IPS-15b (cell line): ENCODE results near the gene GNPTAB.
"Not testable (repeated sequence)": the region's sequence is repeated elsewhere in the genome, so short reads cannot be mapped to it uniquely, and the experiment has no call there.

ENCODE experiments used
- H3K27me3 ChIP-seq: one replicate; pipeline ENCODE4 v1.6.1; 2013; ENCODE audit warnings: low read length; ENCODE audit not compliant: control insufficient read depth, insufficient read depth
- H3K36me3 ChIP-seq: one replicate; pipeline ENCODE4 v1.6.1; 2013; ENCODE audit warnings: low read length; ENCODE audit not compliant: control insufficient read depth, insufficient read depth
- H3K4me1 ChIP-seq: one replicate; pipeline ENCODE4 v1.6.1; 2013; ENCODE audit warnings: mild to moderate bottlenecking, low read length; ENCODE audit not compliant: control insufficient read depth, insufficient read depth
- H3K4me3 ChIP-seq: one replicate; pipeline ENCODE4 v1.5.1; 2013; ENCODE audit warnings: low read depth, low read length
- H3K9ac ChIP-seq: one replicate; pipeline ENCODE4 v1.6.1; 2013; ENCODE audit warnings: low read depth, mild to moderate bottlenecking, low read length
- H3K9me3 ChIP-seq: one replicate; pipeline ENCODE4 v1.6.1; 2013; ENCODE audit warnings: mild to moderate bottlenecking, low read length; ENCODE audit not compliant: control insufficient read depth, insufficient read depth

Gene GNPTAB

GRCh38 chr12:101819467-101819866, 11.3 kb downstream of the GNPTAB start:
- H3K36me3 ChIP-seq: peaks cover 2% of the 10 kb centered on the region

GRCh38 chr12:101818689-101819088, 12.1 kb downstream of the GNPTAB start:
- not testable (repeated sequence) for H3K4me1 ChIP-seq, H3K36me3 ChIP-seq, H3K4me3 ChIP-seq, H3K9ac ChIP-seq, H3K9me3 ChIP-seq, H3K27me3 ChIP-seq

More at GRCh38 chr12:101819467-101819866, 11.3 kb downstream of the GNPTAB start:
- no peaks in the 10 kb centered on the region for H3K9me3 ChIP-seq
- H3K27me3 ChIP-seq: no peaks in the 10 kb centered on the region
- H3K4me3 ChIP-seq: no peak overlapping the region
- H3K9ac ChIP-seq: no peak overlapping the region
- peaks cover 11% of the 10 kb centered on the region for H3K4me1 ChIP-seq

DNA sequence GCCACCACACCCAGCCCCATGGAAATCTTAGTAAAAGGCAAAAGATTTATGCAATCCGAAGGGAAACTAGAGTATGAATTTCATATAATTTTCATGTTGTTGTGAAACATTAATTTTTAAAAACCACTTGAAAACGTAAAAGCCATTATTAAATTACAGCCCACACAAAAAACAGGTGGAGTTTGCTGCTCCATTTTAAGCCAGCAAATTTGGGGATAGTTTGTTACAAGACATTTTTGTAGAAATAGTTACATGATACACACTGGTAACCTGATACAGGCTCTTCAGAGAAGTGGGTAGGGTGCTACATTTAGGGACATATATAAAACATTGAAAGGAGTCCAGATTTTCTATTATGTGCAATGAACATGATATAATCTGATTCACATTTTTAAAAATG, 17.6 kb downstream of the GNPTAB start:
- no peak overlapping the region for H3K4me3 ChIP-seq
- H3K27me3 ChIP-seq: no peaks in the 10 kb centered on the region
- peaks cover under 1% of the 10 kb centered on the region for H3K36me3 ChIP-seq
- no peak overlapping the region for H3K9ac ChIP-seq
- H3K4me1 ChIP-seq: no peaks in the 10 kb centered on the region
- no peaks in the 10 kb centered on the region for H3K9me3 ChIP-seq

DNA sequence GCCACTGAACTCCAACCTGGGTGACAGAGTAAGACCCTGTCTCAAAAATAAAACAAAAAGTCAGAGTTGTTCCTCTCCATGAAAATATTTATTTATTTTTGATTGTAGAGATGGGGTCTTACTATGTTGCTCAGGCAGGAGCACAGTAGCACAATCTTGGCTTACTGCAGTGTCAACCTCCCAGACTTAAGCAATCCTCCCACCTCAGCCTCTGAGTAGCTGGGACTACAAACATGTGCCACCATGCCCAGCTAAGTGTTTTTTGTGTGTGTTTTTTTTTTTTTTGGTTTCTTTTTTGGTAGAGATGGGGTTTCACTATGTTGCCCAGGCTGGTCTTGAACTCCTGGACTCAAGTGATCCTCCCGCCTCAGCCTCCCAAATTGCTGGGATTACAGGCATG, 18.0 kb downstream of the GNPTAB start:
- H3K27me3 ChIP-seq: not testable (repeated sequence)

GRCh38 chr12:101811342-101811741, 19.4 kb downstream of the GNPTAB start:
- not testable (repeated sequence) for H3K36me3 ChIP-seq, H3K9ac ChIP-seq, H3K4me1 ChIP-seq, H3K27me3 ChIP-seq, H3K4me3 ChIP-seq, H3K9me3 ChIP-seq

More for the DNA sequence above, 18.0 kb downstream of the GNPTAB start:
- H3K9ac ChIP-seq, H3K9me3 ChIP-seq, H3K4me3 ChIP-seq, H3K4me1 ChIP-seq, H3K36me3 ChIP-seq: not testable (repeated sequence)

- Histone ChIP-seq H3K9ac (no peak overlapping the region), H3K4me3 (no peak overlapping the region), H3K4me1 (peaks cover 2% of the 10 kb centered on the region), H3K36me3 (no peaks in the 10 kb centered on the region), H3K27me3 (no peaks in the 10 kb centered on the region), H3K9me3 (no peaks in the 10 kb centered on the region)
Observed at GRCh38 chr12:101809208-101809607, 21.6 kb downstream of the GNPTAB start.

DNA sequence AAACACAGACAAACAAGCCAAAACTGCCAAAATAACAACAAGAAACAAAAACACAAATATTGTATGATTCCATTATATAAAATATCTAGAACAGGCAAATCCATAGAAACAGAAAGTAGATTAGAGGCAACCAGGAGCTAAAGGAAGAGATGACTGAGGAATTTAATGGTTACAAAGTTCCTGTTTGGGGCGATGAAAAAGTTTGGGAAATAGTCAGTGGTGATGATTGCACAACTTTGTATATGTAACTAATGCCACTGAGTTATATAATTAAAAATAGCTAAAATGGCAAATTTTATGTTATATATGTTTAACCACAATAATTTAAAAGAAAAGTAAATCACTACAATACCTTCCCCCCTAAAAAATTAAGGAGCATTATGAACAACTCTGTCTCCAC, 24.5 kb downstream of the GNPTAB start:
- Histone ChIP-seq H3K27me3 (no peaks in the 10 kb centered on the region), H3K9me3 (no peaks in the 10 kb centered on the region), H3K4me3 (no peak overlapping the region), H3K36me3 (no peaks in the 10 kb centered on the region), H3K4me1 (peaks cover 2% of the 10 kb centered on the region), H3K9ac (no peak overlapping the region)

DNA sequence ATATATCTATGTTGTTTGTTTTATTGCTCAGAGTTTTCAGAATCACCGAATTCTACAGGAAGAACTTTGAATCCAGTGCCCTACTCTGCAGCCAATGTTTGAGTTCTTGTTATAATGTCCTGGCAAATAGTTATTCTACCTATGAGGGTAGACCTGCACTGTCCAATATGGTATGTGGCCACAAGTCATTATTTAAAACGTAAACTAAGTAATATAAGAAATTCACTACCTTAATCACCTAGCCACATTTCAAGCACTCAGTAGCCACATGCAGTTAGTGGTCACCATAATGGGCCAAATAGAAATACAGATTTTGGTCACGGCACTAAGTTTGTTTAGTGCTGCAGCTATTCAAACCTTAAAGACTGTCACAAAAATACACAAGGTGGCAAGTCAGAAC, 26.4 kb downstream of the GNPTAB start:
- peaks cover 2% of the 10 kb centered on the region for H3K4me1 ChIP-seq
- H3K9ac ChIP-seq: no peak overlapping the region

GRCh38 chr12:101803978-101804377, 26.8 kb downstream of the GNPTAB start:
- H3K4me1 ChIP-seq: peaks cover 2% of the 10 kb centered on the region
- H3K4me3 ChIP-seq: no peak overlapping the region
- H3K9me3 ChIP-seq: no peaks in the 10 kb centered on the region
- H3K27me3 ChIP-seq: no peaks in the 10 kb centered on the region
- no peaks in the 10 kb centered on the region for H3K36me3 ChIP-seq
- H3K9ac ChIP-seq: no peak overlapping the region

More for the DNA sequence above, 26.4 kb downstream of the GNPTAB start:
- H3K9me3 ChIP-seq: no peaks in the 10 kb centered on the region
- no peak overlapping the region for H3K4me3 ChIP-seq
- no peaks in the 10 kb centered on the region for H3K36me3 ChIP-seq
- H3K27me3 ChIP-seq: no peaks in the 10 kb centered on the region

DNA sequence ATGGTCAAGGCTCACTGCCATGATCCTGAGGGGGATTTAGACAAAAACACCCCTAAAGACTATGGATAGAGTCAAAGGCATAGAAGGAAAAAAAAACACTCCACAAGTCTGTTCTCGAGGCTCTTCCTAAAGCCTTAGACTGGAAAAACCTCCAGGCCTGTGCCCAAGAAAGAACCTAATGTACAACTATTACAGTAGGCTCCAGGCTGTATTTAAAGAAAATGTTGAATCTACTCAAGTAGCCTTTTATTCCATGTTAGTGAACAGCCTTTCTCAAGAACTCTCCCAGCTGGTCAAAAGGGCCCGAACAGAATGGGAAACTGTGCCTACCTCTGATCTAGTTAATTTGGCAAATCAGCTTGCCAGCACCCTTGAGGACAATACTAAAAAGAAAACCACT, 28.3 kb downstream of the GNPTAB start:
- Histone ChIP-seq H3K9ac (no peak overlapping the region), H3K4me3 (no peak overlapping the region), H3K4me1 (peaks cover 2% of the 10 kb centered on the region), H3K27me3 (no peaks in the 10 kb centered on the region), H3K9me3 (no peaks in the 10 kb centered on the region), H3K36me3 (no peaks in the 10 kb centered on the region)

DNA sequence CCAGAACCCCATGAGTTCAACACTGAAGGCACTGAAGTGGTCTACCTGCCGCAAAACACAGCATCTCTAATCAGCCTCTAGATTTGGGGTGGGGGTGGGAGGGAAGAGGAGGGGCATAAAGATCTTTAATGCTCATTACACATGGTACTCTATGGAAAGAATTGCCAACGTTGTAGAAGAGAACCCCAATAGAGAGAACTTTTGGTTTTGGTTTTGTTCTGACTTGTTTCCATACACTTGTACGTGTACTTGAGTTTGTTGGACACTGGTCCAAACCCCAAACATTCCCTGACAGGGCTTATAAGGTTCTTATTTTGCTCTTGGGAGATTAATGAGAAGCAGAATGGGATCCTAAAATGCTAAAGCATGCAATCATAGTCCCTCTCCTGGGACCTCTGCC, 31.0 kb downstream of the GNPTAB start:
- H3K9me3 ChIP-seq: no peaks in the 10 kb centered on the region
- H3K4me3 ChIP-seq: no peak overlapping the region
- H3K4me1 ChIP-seq: no peaks in the 10 kb centered on the region
- H3K9ac ChIP-seq: no peak overlapping the region
- H3K27me3 ChIP-seq: no peaks in the 10 kb centered on the region
- H3K36me3 ChIP-seq: no peaks in the 10 kb centered on the region

- no peaks in the 10 kb centered on the region for H3K9me3 ChIP-seq
- H3K36me3 ChIP-seq: no peaks in the 10 kb centered on the region
- H3K4me1 ChIP-seq: no peaks in the 10 kb centered on the region
- no peak overlapping the region for H3K9ac ChIP-seq
- H3K4me3 ChIP-seq: no peak overlapping the region
- H3K27me3 ChIP-seq: no peaks in the 10 kb centered on the region
Observed at GRCh38 chr12:101795786-101796185, 35.0 kb downstream of the GNPTAB start.

GRCh38 chr12:101795013-101795412, 35.7 kb downstream of the GNPTAB start:
- Histone ChIP-seq H3K9me3 (no peaks in the 10 kb centered on the region), H3K4me1 (no peaks in the 10 kb centered on the region), H3K27me3 (no peaks in the 10 kb centered on the region), H3K9ac (no peak overlapping the region), H3K4me3 (no peak overlapping the region), H3K36me3 (no peaks in the 10 kb centered on the region)
